Mucosa of descending colon (tissue), 3 donors: ENCODE measurements around the gene ADAMTS9. TPM values are rescaled to one million over a fixed set of nuclear protein-coding genes. Genes with fewer than 3 reads are reported as not detected.

Experiments
- ATAC-seq: fragments of 200-7000 bp; cut with Tn5 transposase; one replicate; pipeline ENCODE4 v1.9.1; 2020; ENCODE audit warnings: mild to moderate bottlenecking, moderate library complexity
- DNase-seq, 3 donors: peaks; one replicate each; pipeline ENCODE4 v3.0.0-alpha.2; 2020
- H3K36me3 ChIP-seq: fragments of 200-600 bp; one replicate; pipeline ENCODE4 v1.8.0; 2021; ENCODE audit warnings: low read depth, mild to moderate bottlenecking
- H3K4me1 ChIP-seq: fragments of 200-600 bp; one replicate; pipeline ENCODE4 v1.8.0; 2021; ENCODE audit warnings: low read depth, mild to moderate bottlenecking
- H3K4me3 ChIP-seq: fragments of 200-600 bp; one replicate; pipeline ENCODE4 v1.8.0; 2021; ENCODE audit warnings: mild to moderate bottlenecking
- H3K9me3 ChIP-seq: fragments of 200-600 bp; one replicate; pipeline ENCODE4 v1.8.0; 2021; ENCODE audit warnings: mild to moderate bottlenecking
- CTCF ChIP-seq: fragments of 200-600 bp; IDR thresholded peaks from one replicate; pipeline ENCODE4 v1.8.0; 2022; ENCODE audit warnings: antibody characterized with exemption, mild to moderate bottlenecking
- intact Hi-C, 2 donors: fragments of 100-400 bp; cut with DNase I in 1 of 2; cut with micrococcal nuclease in 1 of 2; formaldehyde crosslinking; loops; one replicate each; pipeline versions ENCODE4 v1.11.0 to v1.11.1; 2022; cut with DNase I, micrococcal nuclease
- total RNA-seq, 3 donors: library from RNA; stranded (reverse); fragmentation: NEBNext Ultra II Directional in 2 of 3; extraction: Animal tissue kit (Norgen Biotek cat#: 25700) in 2 of 3; gene quantifications; one replicate each; pipeline versions ENCODE4 v1.2.1 to v1.2.4, GENCODE V29; 2021 to 2023
- donor health status: DM: no; HTN: no; CAD: no; lungs with moderate emphysema.
- donor health status: DM: no; HTN: no; CAD: no.
- donor health status: DM: no; HTN: yes; CAD: no.

Gene ADAMTS9
- total RNA-seq, 3 donors from 2014 or later: 7.4 to 20.5 (median 20.1) TPM

- no peak for TF ChIP-seq CTCF
- DNase-seq: no peak
- ATAC-seq: no peak
- Histone ChIP-seq H3K9me3 (no peaks in the 10 kb centered on the region), H3K4me3 (no peak overlapping the region), H3K36me3 (no peaks in the 10 kb centered on the region), H3K4me1 (peaks cover 4% of the 10 kb centered on the region)
- intact Hi-C loops: no loop called here
These were observed 43.3 kb downstream of the ADAMTS9 start for GRCh38 chr3:64644483-64644882.

GRCh38 chr3:64642327-64643151 is 45.3 kb downstream of the ADAMTS9 start:
- no peak overlapping the region for H3K4me3 ChIP-seq
- TF ChIP-seq CTCF: no peak
- intact Hi-C loops: no loop called here
- peaks cover 4% of the 10 kb centered on the region for H3K4me1 ChIP-seq
- no peaks in the 10 kb centered on the region for H3K9me3 ChIP-seq
- no peaks in the 10 kb centered on the region for H3K36me3 ChIP-seq
- peak; percentile 83 for ATAC-seq
- DNase-seq: peak; percentile 44 to 53 (median 52)

- Histone ChIP-seq H3K9me3 (no peaks in the 10 kb centered on the region), H3K4me3 (no peak overlapping the region), H3K4me1 (peaks cover 4% of the 10 kb centered on the region), H3K36me3 (no peaks in the 10 kb centered on the region)
- TF ChIP-seq CTCF: no peak
- no peak for ATAC-seq
- intact Hi-C loops: no loop called here
- DNase-seq: no peak
These were observed 48.8 kb downstream of the ADAMTS9 start for GRCh38 chr3:64638981-64639481.

- no peak overlapping the region for H3K4me3 ChIP-seq
- H3K36me3 ChIP-seq: no peaks in the 10 kb centered on the region
- peaks cover 4% of the 10 kb centered on the region for H3K4me1 ChIP-seq
- intact Hi-C loops: no loop called here
- ATAC-seq: no peak
- H3K9me3 ChIP-seq: no peaks in the 10 kb centered on the region
- no peak for DNase-seq
- no peak for TF ChIP-seq CTCF
These were observed 49.3 kb downstream of the ADAMTS9 start for GRCh38 chr3:64638511-64638910.

- Histone ChIP-seq H3K36me3 (no peaks in the 10 kb centered on the region), H3K4me3 (no peak overlapping the region), H3K9me3 (no peaks in the 10 kb centered on the region), H3K4me1 (no peaks in the 10 kb centered on the region)
- intact Hi-C loops: no loop called here
- no peak for ATAC-seq
- DNase-seq: no peak
- no peak for TF ChIP-seq CTCF
These were observed 53.4 kb downstream of the ADAMTS9 start for GRCh38 chr3:64634417-64634816.
